Fibroblast of lung (primary cell): Measurements from ENCODE around the gene TMEM126B. TPM values are rescaled to one million over a fixed set of nuclear protein-coding genes. Genes with fewer than 3 reads are reported as not detected.
"Not testable (repeated sequence)": the region's sequence is repeated elsewhere in the genome, so short reads cannot be mapped to it uniquely, and the experiment has no call there.

Source experiments
- DNase-seq, 2 donors: peaks; one replicate each; pipeline versions ENCODE4 v3.0.0 to v3.0.0-alpha.2; 2010; ENCODE audit warnings: low read depth in 2 of 2
- H2AFZ ChIP-seq: 2 replicates; pipeline ENCODE4 v1.5.1; 2012; ENCODE audit warnings: low read length, control low read depth, inconsistent platforms
- H3K27ac ChIP-seq: 2 replicates; pipeline ENCODE4 v1.5.1; 2011; ENCODE audit warnings: low read length, control low read depth; ENCODE audit not compliant: insufficient read depth
- H3K27me3 ChIP-seq: 2 replicates; pipeline ENCODE4 v1.5.1; 2011; ENCODE audit warnings: mild to moderate bottlenecking, low read length; ENCODE audit not compliant: control insufficient read depth, insufficient read depth
- H3K36me3 ChIP-seq: 2 replicates; pipeline ENCODE4 v1.5.1; 2011; ENCODE audit warnings: low read length; ENCODE audit not compliant: control insufficient read depth, insufficient read depth
- H3K4me1 ChIP-seq: 2 replicates; pipeline ENCODE4 v1.5.1; 2011; ENCODE audit warnings: low read length; ENCODE audit not compliant: control insufficient read depth, insufficient read depth; ENCODE audit errors: extremely low read depth
- H3K4me2 ChIP-seq: 2 replicates; pipeline ENCODE4 v1.5.1; 2011; ENCODE audit warnings: low read length, control low read depth; ENCODE audit not compliant: insufficient read depth; ENCODE audit errors: extremely low read depth
- H3K4me3 ChIP-seq, 4 experiments: fragments of 200-600 bp in 1 of 4; sonication (generic) in 1 of 4; replicated peaks in 1 of 4; 2 replicates each; pipeline ENCODE4 v1.5.1; 2011 to 2016; ENCODE audit warnings: low read length in 4 of 4, low read depth in 3 of 4, mild to moderate bottlenecking in 3 of 4, control low read depth in 2 of 4, inconsistent platforms in 1 of 4, mixed read lengths in 1 of 4; ENCODE audit not compliant: insufficient read depth in 1 of 4; ENCODE audit errors: control extremely low read depth in 1 of 4
- H3K79me2 ChIP-seq: 2 replicates; pipeline ENCODE4 v1.5.1; 2012; ENCODE audit warnings: mild to moderate bottlenecking, low read length, inconsistent platforms; ENCODE audit not compliant: control insufficient read depth, insufficient read depth
- H3K9ac ChIP-seq: 2 replicates; pipeline ENCODE4 v1.5.1; 2011; ENCODE audit warnings: mild to moderate bottlenecking, low read length, control low read depth; ENCODE audit not compliant: insufficient read depth
- H3K9me3 ChIP-seq: 2 replicates; pipeline ENCODE4 v1.5.1; 2012; ENCODE audit warnings: low read depth, low read length; ENCODE audit not compliant: control insufficient read depth, insufficient read depth
- H4K20me1 ChIP-seq: 2 replicates; pipeline ENCODE4 v1.5.1; 2011; ENCODE audit warnings: low read length; ENCODE audit not compliant: control insufficient read depth, insufficient read depth; ENCODE audit errors: extremely low read depth
- EZH2 ChIP-seq: IDR thresholded peaks from 2 replicates; pipeline ENCODE4 v1.5.1; 2012; ENCODE audit warnings: low read length, control low read depth, mild to moderate bottlenecking; ENCODE audit errors: missing control alignments
- polyA plus RNA-seq, 2 donors: library from polyadenylated mRNA; depleted of rRNA in 1 of 2; stranded (reverse) in 1 of 2; unstranded in 1 of 2; fragments of >200 nt; gene quantifications; 2 replicates each; pipeline ENCODE4 v1.2.1, GENCODE V29; 2011 to 2012; ENCODE audit warnings: missing spikeins in 1 of 2
- total RNA-seq: library from RNA; depleted of rRNA; stranded (reverse); fragments of >200 nt; gene quantifications from 2 replicates; pipeline ENCODE4 v1.2.1, GENCODE V29; 2014
- TF ChIP-seq, protein P1 (sequence below), 2 donors: IDR thresholded peaks in 1 of 2; conservative IDR thresholded peaks in 1 of 2; 1 replicate in 1 of 2; 2 replicates in 1 of 2; pipeline ENCODE4 v1.5.1; 2011 to 2012; ENCODE audit warnings: low read length in 2 of 2, control low read depth in 1 of 2, inconsistent platforms in 1 of 2, low read depth in 1 of 2, mild to moderate bottlenecking in 1 of 2

TMEM126B gene
- total and polyA plus RNA-seq, 2 donors (not counting 1 experiment from before 2014, with no cell fraction given): 70.5 to 84.5 TPM

DNA sequence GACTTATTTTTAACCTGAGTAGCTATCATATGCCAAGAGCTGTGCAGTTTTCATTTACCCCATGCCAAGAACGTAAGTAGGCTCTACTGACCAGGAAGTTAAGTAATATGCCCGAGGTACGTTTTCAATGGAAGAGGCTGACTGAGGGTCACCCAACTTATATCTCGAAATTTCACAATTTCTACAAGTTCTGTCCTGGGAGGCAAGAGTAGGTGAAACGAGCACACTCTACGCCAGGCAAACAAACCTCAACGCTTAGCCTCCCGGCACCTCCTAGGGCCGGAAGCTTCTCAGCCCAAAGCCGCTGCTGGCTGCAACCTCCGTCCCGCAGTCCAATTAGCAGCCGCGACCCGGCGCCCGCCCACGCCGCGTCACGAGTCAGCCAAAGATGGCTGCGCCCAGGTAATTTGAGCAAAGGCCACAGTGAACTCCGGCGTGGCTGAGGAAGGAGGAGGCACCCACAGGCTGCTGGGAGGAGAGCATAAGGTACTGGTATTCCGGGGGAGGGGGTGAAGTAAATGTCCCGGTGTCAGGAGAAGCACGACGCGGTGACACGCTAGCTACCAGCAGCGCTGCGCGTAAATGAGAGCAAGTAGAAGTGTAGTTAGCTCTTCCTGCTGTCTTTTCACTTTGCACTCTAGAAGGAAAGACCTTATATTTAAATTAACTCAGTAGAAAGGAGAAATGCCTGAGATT lies 19.4 kb downstream of the TMEM126B start, which contains the start of gene TMEM126A:
TSS of gene TMEM126A (plus strand) at position 364 of the 696 bp plus-strand sequence. CDS start 2,289 bp downstream, outside the sequence.
- Histone ChIP-seq H3K9ac (peak within 1 kb of the TSS; percentile 78), H3K4me2 (peak within 1 kb of the TSS; percentile 92), H2AFZ (peak within 1 kb of the TSS; percentile 98), H3K9me3 (no peaks in the 10 kb centered on the region), H3K36me3 (no peaks in the 10 kb centered on the region), H3K4me1 (peaks cover 4% of the 10 kb centered on the region), H4K20me1 (no peaks in the 10 kb centered on the region), H3K27me3 (no peaks in the 10 kb centered on the region), H3K79me2 (peaks cover 15% of the 10 kb centered on the region), H3K27ac (peak within 1 kb of the TSS; percentile 84), H3K4me3 (peak within 1 kb of the TSS; percentile 61 to 96 (median 84))
- DNase-seq: peak; percentile 78 to 85
- TF ChIP-seq, protein P1, sequence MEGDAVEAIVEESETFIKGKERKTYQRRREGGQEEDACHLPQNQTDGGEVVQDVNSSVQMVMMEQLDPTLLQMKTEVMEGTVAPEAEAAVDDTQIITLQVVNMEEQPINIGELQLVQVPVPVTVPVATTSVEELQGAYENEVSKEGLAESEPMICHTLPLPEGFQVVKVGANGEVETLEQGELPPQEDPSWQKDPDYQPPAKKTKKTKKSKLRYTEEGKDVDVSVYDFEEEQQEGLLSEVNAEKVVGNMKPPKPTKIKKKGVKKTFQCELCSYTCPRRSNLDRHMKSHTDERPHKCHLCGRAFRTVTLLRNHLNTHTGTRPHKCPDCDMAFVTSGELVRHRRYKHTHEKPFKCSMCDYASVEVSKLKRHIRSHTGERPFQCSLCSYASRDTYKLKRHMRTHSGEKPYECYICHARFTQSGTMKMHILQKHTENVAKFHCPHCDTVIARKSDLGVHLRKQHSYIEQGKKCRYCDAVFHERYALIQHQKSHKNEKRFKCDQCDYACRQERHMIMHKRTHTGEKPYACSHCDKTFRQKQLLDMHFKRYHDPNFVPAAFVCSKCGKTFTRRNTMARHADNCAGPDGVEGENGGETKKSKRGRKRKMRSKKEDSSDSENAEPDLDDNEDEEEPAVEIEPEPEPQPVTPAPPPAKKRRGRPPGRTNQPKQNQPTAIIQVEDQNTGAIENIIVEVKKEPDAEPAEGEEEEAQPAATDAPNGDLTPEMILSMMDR (conservative IDR thresholded peaks at IDR 0.05 in 1 of 2, IDR thresholded peaks at IDR 0.05 in 1 of 2; ENCODE audit: low read depth in 1 of 2, low read length in 2 of 2): no peak
- no peak for TF ChIP-seq EZH2

DNA sequence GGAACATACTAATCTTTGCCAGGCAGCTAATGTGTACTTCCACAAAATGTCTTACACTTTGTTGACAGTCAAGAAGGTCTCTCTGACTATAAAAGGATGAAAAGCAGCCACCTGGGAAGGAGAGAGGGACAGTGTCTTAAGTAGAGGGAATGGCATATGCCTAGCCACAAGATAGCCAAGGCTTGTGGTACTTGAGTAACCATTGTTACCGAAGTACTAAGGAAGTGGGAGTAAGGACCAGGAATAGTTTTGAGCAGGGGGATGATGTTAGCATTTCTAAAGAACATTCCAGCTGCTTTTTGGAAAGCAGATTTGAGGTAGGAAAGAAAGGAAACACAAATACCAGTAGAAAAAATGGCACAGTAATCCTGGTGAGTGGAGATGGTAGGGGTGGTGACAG lies 22.7 kb downstream of the TMEM126B start:
- no peaks in the 10 kb centered on the region for H3K9me3 ChIP-seq
- H2AFZ ChIP-seq: no peak overlapping the region
- no peaks in the 10 kb centered on the region for H4K20me1 ChIP-seq
- no peak overlapping the region for H3K4me2 ChIP-seq
- no peak overlapping the region for H3K27ac ChIP-seq
- TF ChIP-seq EZH2: no peak
- TF ChIP-seq, protein P1 (conservative IDR thresholded peaks at IDR 0.05 in 1 of 2, IDR thresholded peaks at IDR 0.05 in 1 of 2; ENCODE audit: low read depth in 1 of 2, low read length in 2 of 2): no peak
- peaks cover 4% of the 10 kb centered on the region for H3K4me1 ChIP-seq
- H3K9ac ChIP-seq: no peak overlapping the region
- H3K79me2 ChIP-seq: peaks cover 16% of the 10 kb centered on the region
- no peak for DNase-seq
- H3K4me3 ChIP-seq: no peak overlapping the region
- H3K36me3 ChIP-seq: no peaks in the 10 kb centered on the region
- H3K27me3 ChIP-seq: no peaks in the 10 kb centered on the region

DNA sequence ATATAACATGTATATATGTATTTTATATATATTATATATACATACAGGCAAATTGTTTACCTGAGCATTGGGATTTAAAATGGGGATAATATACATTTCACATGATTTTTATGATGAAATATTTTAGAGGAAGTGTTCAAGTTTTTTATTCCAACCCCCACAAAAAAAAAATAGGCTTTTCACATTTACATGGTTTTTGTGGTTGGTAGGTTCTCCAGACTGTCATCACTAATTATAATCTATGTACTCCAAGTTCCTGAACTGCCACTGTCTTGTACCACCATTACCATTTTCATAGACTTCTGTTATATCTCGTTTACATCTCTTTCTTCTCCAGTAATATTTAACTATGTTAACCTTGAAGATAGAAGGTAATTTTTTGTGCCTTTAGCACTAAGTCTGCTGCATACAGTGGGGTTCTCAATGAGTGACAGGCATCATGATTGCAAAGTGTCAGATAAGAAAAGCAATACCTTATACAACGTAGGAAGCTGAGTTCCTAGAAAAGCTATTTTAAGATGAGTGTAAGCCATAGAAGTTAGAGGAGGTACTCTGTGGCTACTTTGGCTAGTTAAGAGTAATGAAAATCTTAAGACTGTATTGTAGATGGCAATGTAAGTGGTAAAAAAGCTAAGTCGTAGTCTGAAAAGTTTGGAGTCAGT lies 24.5 kb downstream of the TMEM126B start:
- H3K79me2 ChIP-seq: peaks cover 22% of the 10 kb centered on the region
- no peaks in the 10 kb centered on the region for H3K9me3 ChIP-seq
- H3K4me3 ChIP-seq: no peak overlapping the region
- TF ChIP-seq EZH2: no peak
- TF ChIP-seq, protein P1 (conservative IDR thresholded peaks at IDR 0.05 in 1 of 2, IDR thresholded peaks at IDR 0.05 in 1 of 2; ENCODE audit: low read depth in 1 of 2, low read length in 2 of 2): no peak
- DNase-seq: no peak
- H3K4me1 ChIP-seq: no peaks in the 10 kb centered on the region
- no peak overlapping the region for H3K9ac ChIP-seq
- H3K4me2 ChIP-seq: no peak overlapping the region
- no peaks in the 10 kb centered on the region for H4K20me1 ChIP-seq
- H3K36me3 ChIP-seq: peaks cover 4% of the 10 kb centered on the region
- H3K27ac ChIP-seq: no peak overlapping the region
- no peaks in the 10 kb centered on the region for H3K27me3 ChIP-seq
- H2AFZ ChIP-seq: no peak overlapping the region

DNA sequence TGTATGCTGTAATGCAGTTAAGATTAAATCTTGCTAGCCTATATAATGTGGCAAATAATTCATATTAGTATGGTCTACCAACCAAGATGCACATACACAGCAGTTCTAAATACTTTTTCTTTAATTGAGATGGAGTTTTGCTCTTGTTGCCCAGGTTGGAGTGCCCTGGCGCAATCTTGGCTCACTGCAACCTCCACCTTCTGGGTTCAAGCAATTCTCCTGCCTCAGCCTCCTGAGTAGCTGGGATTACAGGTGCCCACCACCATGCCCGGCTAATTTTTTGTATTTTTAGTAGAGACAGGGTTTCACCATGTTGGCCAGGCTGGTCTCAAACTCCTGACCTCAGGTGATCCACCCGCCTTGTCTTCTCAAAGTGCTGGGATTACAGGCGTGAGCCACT lies 25.9 kb downstream of the TMEM126B start:
- not testable (repeated sequence) for H3K27ac ChIP-seq, H3K4me2 ChIP-seq, H3K4me3 ChIP-seq, DNase-seq, H2AFZ ChIP-seq, H3K27me3 ChIP-seq, H3K36me3 ChIP-seq, H3K9me3 ChIP-seq, H3K9ac ChIP-seq, H3K4me1 ChIP-seq, H4K20me1 ChIP-seq
- H3K79me2 ChIP-seq: peaks cover 28% of the 10 kb centered on the region
